Testis (tissue), 2 donors: Measurements from ENCODE around the gene KIF26B.

Experiments used
- POLR2A ChIP-seq: fragments of 450-650 bp; IDR thresholded peaks from one replicate; pipeline ENCODE4 v1.6.1; 2017; ENCODE audit warnings: antibody characterized with exemption, mild to moderate bottlenecking, moderate library complexity
- TF ChIP-seq, protein P1 (sequence below), 3 experiments: fragments of 450-650 bp in 2 of 3; fragments of 200-600 bp in 1 of 3; sonication (generic) in 1 of 3; IDR thresholded peaks; one replicate each; pipeline ENCODE4 v1.5.1; 2016 to 2019; ENCODE audit warnings: antibody characterized with exemption in 3 of 3, mild to moderate bottlenecking in 2 of 3, moderate library complexity in 1 of 3

DNA sequence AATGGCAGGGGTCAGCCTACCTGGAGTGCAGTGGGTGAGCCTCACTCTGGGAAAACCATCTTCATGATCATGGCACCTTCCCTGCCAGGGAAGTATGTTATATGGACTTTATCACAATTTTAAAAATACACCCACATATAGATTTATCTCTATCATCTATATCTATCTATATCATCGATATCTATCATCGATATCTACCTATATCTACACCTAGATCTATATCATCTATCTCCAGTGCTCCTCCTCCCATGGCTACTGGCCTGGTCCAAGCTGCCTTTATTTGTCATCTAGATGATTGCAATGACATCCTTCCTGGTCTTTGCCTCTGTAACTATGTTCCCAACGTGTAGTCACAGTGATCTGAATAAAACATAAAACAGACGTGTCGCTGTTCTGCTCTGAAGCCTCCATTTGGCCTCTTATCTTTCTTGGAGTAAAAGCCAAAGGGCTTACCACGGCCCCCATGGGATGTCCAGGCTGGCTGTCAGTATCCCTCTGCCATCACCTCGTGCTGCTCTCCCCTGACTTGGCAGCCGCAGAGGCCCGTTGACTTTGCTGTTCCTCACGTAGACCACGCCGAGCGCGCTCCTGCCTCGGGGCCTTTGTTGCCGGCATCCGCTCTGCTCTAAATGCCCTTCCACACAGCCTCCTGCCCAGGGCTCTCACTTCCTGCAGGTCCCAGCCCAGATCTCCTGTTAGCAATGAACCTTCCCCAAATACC lies 20.6 kb upstream of the KIF26B start:
- no peak for TF ChIP-seq POLR2A
- TF ChIP-seq, protein P1, sequence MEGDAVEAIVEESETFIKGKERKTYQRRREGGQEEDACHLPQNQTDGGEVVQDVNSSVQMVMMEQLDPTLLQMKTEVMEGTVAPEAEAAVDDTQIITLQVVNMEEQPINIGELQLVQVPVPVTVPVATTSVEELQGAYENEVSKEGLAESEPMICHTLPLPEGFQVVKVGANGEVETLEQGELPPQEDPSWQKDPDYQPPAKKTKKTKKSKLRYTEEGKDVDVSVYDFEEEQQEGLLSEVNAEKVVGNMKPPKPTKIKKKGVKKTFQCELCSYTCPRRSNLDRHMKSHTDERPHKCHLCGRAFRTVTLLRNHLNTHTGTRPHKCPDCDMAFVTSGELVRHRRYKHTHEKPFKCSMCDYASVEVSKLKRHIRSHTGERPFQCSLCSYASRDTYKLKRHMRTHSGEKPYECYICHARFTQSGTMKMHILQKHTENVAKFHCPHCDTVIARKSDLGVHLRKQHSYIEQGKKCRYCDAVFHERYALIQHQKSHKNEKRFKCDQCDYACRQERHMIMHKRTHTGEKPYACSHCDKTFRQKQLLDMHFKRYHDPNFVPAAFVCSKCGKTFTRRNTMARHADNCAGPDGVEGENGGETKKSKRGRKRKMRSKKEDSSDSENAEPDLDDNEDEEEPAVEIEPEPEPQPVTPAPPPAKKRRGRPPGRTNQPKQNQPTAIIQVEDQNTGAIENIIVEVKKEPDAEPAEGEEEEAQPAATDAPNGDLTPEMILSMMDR (IDR thresholded peaks at IDR 0.05) = no peak
